NCI-H82 treated with DMSO at 0.1 percent for 48 hours (cell line): ENCODE data around the gene PEA15.

Experiments used
- DNase-seq: peaks from one replicate; lab custom pipeline; 2025; ENCODE audit not compliant: unreplicated experiment; lab: John Stamatoyannopoulos, UW

The PEA15 gene

DNA sequence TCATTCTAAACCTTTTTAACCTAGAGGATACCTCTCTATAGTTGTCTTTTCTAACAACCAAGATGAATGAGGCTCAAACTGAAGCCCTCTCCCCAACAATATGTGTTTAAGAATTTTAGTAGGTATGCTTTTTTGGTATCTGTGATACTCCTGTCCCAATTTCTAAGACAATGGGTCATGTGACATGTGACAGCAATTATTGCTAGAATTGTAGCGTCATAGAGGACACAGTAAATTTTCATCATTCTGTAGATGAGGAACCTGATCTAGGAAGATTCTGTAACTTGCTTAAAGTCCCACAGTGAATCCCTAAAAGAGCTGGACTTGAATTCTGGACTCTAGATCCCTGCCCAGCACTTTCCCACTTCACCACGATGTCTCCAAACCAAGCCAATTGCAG lies 26.5 kb upstream of the PEA15 start:
- no peak for DNase-seq

- DNase-seq: no peak
Observed at GRCh38 chr1:160179336-160179735, 25.8 kb upstream of the PEA15 start.

- no peak for DNase-seq
Observed at GRCh38 chr1:160186246-160186645, 18.9 kb upstream of the PEA15 start.

GRCh38 chr1:160186729-160187128 lies 18.5 kb upstream of the PEA15 start:
- DNase-seq: peak; percentile 19

DNA sequence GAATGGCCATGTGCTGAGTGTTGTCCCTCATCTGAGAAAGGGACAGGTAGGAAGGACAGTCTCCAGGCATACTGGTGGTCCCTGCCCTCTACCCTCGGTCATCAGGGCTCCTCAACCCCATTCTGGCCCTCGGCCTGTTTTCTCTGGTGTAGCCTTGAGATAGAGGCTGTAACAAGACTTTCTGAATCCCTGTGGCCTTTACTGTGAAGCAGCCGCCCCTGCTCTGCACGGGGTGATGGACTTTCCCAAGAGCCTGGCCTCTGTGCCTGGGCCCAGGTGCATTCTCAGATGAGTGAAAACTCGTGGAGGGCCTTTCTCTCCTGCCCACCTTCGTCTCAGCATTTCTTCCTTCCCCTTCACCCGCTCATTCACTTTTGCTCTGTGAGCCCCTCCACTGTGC lies 17.8 kb upstream of the PEA15 start:
- DNase-seq: no peak

DNA sequence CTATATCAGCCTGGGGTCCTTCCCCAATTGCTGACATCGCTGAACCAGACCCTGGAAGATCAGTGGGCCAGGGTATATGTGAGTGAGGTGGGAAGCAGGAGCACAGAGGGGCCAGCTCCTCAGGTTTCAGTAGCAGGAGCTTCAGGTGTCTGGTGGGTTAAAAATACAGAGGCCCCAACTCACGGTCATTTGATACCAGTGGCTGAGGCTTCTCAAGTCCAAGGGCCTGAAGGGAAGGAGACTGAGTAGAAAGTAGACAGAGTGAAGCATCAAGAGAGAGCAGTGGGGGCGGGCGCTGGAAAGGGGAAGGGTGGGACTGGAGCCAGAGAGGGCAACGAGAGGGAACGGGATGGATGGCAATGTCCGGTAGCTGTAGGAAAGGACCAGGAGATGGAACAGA lies 16.8 kb upstream of the PEA15 start:
- DNase-seq: no peak

DNA sequence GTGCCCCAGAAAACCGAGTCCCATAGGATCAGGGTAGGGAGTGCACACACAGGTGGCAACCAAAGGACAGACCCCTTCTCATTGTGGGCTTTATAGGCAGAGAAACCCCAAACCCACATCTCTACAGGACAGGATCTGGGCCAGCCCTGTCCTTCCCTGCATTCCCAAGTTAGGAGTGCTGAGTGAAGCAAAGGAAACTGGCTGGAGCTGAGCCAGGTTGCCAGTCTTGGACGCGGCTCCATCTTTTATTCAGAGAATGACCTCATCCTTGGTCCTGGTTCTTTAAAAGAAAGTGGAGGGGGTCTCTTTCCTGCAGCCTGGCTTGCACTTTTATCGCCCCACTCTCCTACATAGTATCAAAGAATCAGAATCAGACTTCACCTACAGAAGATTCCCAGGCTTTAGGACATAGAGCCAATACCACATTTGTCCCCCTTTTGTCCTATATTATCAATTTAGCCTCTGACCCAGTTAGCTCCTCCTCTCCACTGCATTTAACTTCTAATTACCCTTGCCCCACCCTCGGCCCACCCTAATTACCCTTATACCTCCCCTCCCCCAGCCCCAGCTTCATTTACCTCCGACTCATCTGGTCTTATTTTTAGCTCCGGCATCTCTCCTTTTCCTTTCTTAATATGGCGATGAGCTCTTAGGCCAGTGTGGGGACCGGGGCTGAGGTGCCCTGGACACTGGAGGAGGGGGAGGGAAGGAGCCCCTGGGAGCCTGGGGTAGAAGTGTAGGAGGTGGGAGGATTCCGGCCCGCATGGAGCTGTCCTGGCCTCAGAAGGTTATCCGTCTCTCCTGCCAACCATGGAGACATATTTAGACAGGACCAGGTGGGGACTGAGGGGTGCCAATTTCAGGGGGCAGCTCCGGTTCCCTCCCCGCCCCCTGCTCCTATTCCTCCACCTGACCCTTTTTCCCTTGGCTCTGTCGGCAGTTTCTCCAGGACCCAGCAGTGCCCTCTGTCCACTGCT lies 15.2 kb upstream of the PEA15 start, which contains the start of gene CASQ1:
Gene CASQ1 (plus strand): TSS at position 927 of the 977 bp plus-strand sequence. CDS start 177 bp downstream, outside the sequence.
- DNase-seq: no peak

GRCh38 chr1:160191756-160192155 lies 13.4 kb upstream of the PEA15 start:
- no peak for DNase-seq

DNA sequence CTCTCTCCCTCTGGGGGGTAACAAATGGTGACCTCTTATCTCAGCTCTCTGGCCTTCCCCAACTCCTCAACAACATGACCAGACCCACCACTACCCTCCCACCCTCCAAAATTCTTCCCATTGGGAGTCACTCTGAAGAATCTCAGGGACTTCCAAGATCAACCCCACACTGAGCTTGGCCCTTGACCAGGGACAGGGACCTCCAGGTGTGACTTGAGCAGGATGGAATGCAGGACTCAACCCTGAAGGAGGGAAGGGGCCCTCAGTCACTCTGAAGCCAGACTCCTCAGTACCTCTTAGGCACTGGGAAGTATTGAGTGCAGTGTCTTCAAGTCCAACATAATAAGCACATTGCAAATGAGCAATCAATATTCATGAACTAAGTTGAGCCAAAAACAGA lies 12.9 kb upstream of the PEA15 start:
- no peak for DNase-seq

- DNase-seq: peak; percentile 92
Observed at GRCh38 chr1:160193091-160193819, 11.9 kb upstream of the PEA15 start.

DNA sequence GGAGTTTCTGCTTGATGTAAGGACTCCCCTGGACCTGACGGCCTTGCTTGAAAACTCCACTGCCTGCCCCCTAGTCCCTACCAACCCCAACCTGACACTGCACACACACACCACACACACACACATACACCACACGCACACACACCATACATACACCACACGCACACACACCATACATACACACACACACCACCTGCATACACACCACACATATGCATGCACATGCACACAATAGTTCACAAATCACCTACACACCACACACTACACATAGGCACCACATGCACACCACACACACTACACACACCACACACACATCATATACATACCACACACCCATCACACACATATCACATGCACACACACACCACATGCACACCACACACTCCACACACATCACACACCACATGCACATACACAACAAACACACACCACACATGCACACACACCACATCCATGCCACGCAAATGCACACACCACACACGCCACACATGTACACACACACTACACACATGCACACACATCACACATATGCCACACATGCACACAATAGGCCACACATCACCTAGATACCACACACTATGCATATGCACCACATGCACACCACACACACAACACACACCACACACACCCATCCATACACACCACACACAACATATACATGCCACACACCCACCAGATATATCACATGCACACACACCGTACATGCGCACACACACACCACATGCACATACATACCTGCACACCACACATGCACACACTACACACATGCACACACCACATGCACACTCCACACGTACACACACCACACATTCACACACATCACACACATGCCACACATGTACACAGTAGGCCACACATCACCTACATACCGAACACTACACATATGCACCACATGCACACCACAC lies 11.1 kb upstream of the PEA15 start:
- DNase-seq: no peak

DNA sequence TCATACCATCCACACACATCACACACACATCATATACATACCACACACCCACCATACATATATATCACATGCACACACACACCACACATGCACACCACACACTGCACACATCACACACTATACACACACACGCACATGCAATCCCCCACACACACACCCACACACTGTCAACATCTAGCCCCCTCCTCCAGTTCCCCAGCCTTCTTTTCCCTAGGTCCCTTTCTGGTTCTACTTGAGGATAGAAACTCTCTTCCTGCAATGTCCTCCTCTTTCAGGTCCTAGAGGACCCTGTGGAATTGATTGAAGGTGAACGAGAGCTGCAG lies 10.5 kb upstream of the PEA15 start:
- DNase-seq: no peak

GRCh38 chr1:160196143-160196542 lies 9.0 kb upstream of the PEA15 start:
- DNase-seq: no peak

DNA sequence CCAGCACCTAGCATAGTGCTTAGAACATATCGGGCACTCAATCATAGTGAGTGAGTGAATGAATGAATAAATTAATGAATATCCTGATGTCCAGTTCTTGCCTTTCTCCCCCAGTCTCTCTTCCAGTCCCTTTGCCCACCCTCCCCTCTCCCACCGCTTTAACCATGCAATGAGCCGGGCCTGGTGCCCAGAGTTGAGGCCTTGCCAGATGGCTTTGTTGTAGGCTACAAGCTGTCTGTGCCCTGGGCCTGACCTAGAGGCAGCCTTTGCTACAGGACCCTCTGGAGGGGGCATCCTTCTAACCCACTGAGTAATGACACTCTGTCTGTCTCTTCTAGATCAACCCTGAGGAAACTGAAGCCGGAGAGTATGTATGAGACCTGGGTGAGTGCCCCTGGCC lies 8.0 kb upstream of the PEA15 start:
- no peak for DNase-seq

- DNase-seq: no peak
Observed at GRCh38 chr1:160200786-160201185, 4.4 kb upstream of the PEA15 start.

GRCh38 chr1:160204526-160205241 lies 500 bp upstream of the PEA15 start:
- no peak for DNase-seq

DNA sequence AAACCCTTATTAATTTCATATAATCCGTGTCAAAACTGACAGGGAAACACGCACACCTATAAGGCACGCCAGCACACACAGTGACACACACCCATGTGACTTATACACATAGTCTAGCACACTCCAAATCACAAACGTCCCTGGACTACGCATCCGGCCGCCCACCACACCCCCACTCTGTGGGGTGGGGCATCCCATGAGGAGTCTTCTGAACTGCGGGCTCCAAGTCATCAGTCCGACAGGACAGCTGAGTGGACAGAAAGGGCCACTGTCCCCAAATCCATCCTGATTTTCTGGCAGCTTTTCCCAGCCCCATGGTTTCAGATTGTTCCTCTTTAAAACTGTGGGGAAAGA lies 829 bp downstream of the PEA15 start:
- no peak for DNase-seq

DNA sequence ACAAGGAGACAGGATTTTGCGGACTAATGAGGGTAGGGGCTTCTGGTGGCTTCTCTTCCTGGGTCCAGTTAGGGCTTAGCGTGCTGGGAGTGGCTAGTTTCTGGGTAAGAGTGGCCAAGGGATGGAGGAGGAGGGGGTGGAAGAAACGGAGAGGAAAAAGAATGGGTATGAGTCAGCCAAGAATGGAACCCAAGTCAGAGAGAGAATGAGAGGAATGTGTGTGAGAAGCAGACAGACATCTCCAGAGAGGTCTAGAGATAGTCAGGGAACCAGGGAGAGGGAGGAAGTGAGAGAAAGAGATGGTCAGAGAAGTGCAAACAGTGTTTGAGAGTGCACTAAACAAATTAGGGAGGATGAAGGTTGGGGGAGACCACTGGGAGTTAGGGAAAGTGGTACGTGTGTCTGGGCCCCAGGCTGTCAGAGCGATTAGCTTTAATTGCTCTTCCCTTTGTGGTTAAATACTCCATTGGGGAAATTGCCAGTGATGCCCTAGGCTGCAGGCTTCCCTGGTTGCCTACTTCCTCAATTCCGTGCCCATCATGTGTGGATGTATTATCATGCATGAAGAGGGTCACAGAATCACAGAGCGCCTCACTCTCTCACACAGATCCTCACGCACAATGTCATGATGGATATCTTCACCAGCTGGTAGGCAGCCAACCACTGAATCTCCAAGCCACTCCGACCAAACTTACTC lies 1.4 kb downstream of the PEA15 start:
- DNase-seq: no peak

- no peak for DNase-seq
Observed at GRCh38 chr1:160207118-160207650, 2.0 kb downstream of the PEA15 start.
